HL-60 (cell line): ENCODE measurements around the gene DAB2.

ENCODE experiments used
- DNase-seq, 2 experiments: peaks; one replicate each; pipeline ENCODE4 v3.0.0-alpha.2; 2010 to 2020; ENCODE audit warnings: low read depth in 1 of 2, low spot score in 1 of 2
- H3K27ac ChIP-seq: fragments of 250-450 bp; sonication (Bioruptor Pico); replicated peaks from 2 replicates; pipeline ENCODE4 v1.5.1; 2020; ENCODE audit warnings: mild to moderate bottlenecking, moderate library complexity
- H3K27me3 ChIP-seq: fragments of 250-450 bp; sonication (Bioruptor Pico); 2 replicates; pipeline ENCODE4 v1.5.1; 2021; ENCODE audit warnings: mild to moderate bottlenecking, moderate library complexity; ENCODE audit not compliant: insufficient read depth, poor library complexity, severe bottlenecking
- H3K4me3 ChIP-seq: replicated peaks from 2 replicates; pipeline ENCODE4 v1.5.1; 2011; ENCODE audit warnings: mild to moderate bottlenecking, control low read depth, low read length; ENCODE audit not compliant: insufficient read depth
- GABPA ChIP-seq: IDR thresholded peaks from 2 replicates; pipeline ENCODE4 v1.6.1; 2012; ENCODE audit warnings: low read depth
- POLR2AphosphoS5 ChIP-seq: IDR thresholded peaks from 2 replicates; pipeline ENCODE4 v1.6.1; 2012; ENCODE audit warnings: low read depth
- SPI1 ChIP-seq: IDR thresholded peaks from 2 replicates; pipeline ENCODE4 v1.6.1; 2012; ENCODE audit warnings: low read depth, mild to moderate bottlenecking, borderline replicate concordance
- TF ChIP-seq, protein P1 (sequence below): IDR thresholded peaks from one replicate; pipeline ENCODE4 v1.5.1; 2011; ENCODE audit warnings: low read length, control low read depth, inconsistent platforms; ENCODE audit not compliant: insufficient read depth
- TF ChIP-seq, protein P2 (sequence below): IDR thresholded peaks from 2 replicates; pipeline ENCODE4 v1.6.1; 2012; ENCODE audit warnings: low read depth; ENCODE audit not compliant: insufficient replicate concordance

DAB2 gene

DNA sequence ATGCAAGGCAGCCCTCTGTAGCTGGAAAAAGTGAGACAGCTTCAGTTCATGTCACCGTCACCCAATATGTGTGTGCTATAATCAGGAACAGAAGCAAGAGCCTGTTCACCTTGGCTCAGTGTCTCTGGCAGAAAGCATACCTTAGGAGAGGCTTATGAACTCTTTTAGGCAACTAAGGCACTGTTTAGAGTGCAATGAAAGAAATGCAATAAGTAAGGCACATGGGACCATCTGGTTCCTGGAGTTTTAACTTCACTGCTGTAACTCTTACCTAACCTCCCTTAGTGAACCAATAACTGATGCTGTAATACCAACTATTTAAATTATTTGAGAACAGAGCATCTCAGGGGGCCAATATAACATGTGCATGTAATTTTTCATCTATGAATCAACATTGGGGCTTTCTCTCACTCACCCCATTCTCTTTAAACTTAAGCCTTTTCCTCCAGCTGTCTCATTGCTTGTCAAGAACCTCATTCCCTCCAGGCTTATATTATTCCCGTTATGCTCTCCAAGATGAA is 92.9 kb downstream of the DAB2 start:
- TF ChIP-seq, protein P1, sequence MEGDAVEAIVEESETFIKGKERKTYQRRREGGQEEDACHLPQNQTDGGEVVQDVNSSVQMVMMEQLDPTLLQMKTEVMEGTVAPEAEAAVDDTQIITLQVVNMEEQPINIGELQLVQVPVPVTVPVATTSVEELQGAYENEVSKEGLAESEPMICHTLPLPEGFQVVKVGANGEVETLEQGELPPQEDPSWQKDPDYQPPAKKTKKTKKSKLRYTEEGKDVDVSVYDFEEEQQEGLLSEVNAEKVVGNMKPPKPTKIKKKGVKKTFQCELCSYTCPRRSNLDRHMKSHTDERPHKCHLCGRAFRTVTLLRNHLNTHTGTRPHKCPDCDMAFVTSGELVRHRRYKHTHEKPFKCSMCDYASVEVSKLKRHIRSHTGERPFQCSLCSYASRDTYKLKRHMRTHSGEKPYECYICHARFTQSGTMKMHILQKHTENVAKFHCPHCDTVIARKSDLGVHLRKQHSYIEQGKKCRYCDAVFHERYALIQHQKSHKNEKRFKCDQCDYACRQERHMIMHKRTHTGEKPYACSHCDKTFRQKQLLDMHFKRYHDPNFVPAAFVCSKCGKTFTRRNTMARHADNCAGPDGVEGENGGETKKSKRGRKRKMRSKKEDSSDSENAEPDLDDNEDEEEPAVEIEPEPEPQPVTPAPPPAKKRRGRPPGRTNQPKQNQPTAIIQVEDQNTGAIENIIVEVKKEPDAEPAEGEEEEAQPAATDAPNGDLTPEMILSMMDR = no peak
- TF ChIP-seq SPI1 = no peak
- TF ChIP-seq POLR2AphosphoS5 = no peak
- no peak for TF ChIP-seq GABPA
- TF ChIP-seq, protein P2, sequence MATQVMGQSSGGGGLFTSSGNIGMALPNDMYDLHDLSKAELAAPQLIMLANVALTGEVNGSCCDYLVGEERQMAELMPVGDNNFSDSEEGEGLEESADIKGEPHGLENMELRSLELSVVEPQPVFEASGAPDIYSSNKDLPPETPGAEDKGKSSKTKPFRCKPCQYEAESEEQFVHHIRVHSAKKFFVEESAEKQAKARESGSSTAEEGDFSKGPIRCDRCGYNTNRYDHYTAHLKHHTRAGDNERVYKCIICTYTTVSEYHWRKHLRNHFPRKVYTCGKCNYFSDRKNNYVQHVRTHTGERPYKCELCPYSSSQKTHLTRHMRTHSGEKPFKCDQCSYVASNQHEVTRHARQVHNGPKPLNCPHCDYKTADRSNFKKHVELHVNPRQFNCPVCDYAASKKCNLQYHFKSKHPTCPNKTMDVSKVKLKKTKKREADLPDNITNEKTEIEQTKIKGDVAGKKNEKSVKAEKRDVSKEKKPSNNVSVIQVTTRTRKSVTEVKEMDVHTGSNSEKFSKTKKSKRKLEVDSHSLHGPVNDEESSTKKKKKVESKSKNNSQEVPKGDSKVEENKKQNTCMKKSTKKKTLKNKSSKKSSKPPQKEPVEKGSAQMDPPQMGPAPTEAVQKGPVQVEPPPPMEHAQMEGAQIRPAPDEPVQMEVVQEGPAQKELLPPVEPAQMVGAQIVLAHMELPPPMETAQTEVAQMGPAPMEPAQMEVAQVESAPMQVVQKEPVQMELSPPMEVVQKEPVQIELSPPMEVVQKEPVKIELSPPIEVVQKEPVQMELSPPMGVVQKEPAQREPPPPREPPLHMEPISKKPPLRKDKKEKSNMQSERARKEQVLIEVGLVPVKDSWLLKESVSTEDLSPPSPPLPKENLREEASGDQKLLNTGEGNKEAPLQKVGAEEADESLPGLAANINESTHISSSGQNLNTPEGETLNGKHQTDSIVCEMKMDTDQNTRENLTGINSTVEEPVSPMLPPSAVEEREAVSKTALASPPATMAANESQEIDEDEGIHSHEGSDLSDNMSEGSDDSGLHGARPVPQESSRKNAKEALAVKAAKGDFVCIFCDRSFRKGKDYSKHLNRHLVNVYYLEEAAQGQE = no peak
- H3K27me3 ChIP-seq = peaks cover 4% of the 10 kb centered on the region

DNA sequence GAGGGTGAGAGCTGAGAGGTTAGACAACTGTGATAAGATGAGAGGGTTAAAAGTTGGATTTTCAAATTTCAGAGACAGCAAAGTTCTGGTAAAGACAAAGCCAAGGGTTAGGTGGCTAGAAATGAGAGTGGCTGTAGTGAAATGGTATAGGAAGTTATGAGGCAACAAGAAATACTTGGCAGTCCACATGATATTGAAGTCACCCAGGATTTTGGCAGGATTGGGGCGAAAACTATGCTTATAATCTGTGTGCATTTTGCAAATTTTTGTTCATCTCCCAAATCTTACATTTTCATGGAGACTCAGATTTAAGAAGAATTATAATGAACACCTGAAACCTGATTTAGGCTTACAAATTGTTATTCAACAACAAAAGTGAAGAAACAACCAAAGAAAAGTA is 96.0 kb downstream of the DAB2 start:
- no peak for TF ChIP-seq SPI1
- TF ChIP-seq, protein P1 = no peak
- TF ChIP-seq GABPA = no peak
- no peak for TF ChIP-seq POLR2AphosphoS5
- TF ChIP-seq, protein P2 = no peak
- Histone ChIP-seq H3K4me3 (no peak overlapping the region), H3K27ac (no peak overlapping the region), H3K27me3 (peaks cover 4% of the 10 kb centered on the region)
- DNase-seq = no peak

More for the DNA sequence above, 92.9 kb downstream of the DAB2 start:
- no peak for DNase-seq
- Histone ChIP-seq H3K4me3 (no peak overlapping the region), H3K27ac (no peak overlapping the region)

DNA sequence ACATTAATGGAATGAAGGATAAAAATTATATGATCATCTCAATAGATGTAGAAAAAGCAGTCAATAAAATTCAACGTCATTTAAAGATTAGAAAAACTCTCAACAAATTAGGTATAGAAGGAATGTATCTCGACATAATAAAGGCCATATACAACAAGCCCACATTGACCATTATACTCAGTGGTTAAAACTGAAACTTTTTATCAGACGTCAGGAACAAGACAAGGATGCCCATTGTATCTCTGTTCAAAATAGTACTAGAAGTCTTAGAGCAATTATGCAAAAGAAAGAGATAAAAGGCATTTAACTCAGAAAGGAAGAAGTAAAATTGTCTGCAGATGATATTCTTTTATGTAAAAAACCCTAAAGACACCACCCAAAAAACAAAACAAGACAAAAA is 101.2 kb downstream of the DAB2 start:
- H3K27me3 ChIP-seq = no peaks in the 10 kb centered on the region
- DNase-seq = no peak
- H3K4me3 ChIP-seq = no peak overlapping the region
- TF ChIP-seq GABPA (no peak), POLR2AphosphoS5 (no peak), SPI1 (no peak)
- TF ChIP-seq, protein P1 = no peak
- TF ChIP-seq, protein P2 = no peak
- no peak overlapping the region for H3K27ac ChIP-seq
